HCT116 (cell line): Measurements from ENCODE around the gene RAVER1. TPM values are rescaled to one million over a fixed set of nuclear protein-coding genes. Genes with fewer than 3 reads are reported as not detected.

Source experiments
- ATAC-seq: fragments of 200-7000 bp; cut with Tn5 transposase; 2 replicates; pipeline ENCODE4 v1.9.1; 2020; ENCODE audit warnings: mild to moderate bottlenecking, moderate library complexity
- BruUV-seq: library from RNA; stranded (reverse); fragments of 400-500 nt; replicated peaks from 2 replicates; lab custom pipeline; 2021; lab: Mats Ljungman, UMichigan
- CTCF ChIA-PET: fragments of 300-600 bp; sonication (Branson Sonifier 250); formaldehyde crosslinking; loops from one replicate; lab custom pipeline; 2021; ENCODE audit warnings: antibody characterized with exemption; lab: Charles Lee
- POLR2A ChIA-PET: fragments of 300-600, 350-600 bp; sonication (Branson Sonifier 250); formaldehyde crosslinking; loops from one replicate; lab custom pipeline; 2021; ENCODE audit warnings: antibody characterized with exemption; lab: Charles Lee
- RAD21 ChIA-PET, 2 experiments: fragments of 300-600 bp; sonication (Branson Sonifier 250); formaldehyde crosslinking; loops; one replicate each; lab custom pipeline; 2023; ENCODE audit warnings: low total read pairs in 2 of 2; ENCODE audit not compliant: uncharacterized antibody in 2 of 2, unreplicated experiment in 2 of 2, low non-redundant PET in 1 of 2; lab: Charles Lee
- DNase-seq: peaks from one replicate; pipeline ENCODE4 v3.0.0-alpha.2; 2010; ENCODE audit warnings: low read depth, low spot score
- H2AFZ ChIP-seq: fragments of 200-600 bp; shearing (Covaris generic), sonication (generic); 2 replicates; pipeline ENCODE4 v1.6.1; 2017; ENCODE audit warnings: low read depth, mixed run types, mixed read lengths, antibody characterized with exemption, low read length; ENCODE audit not compliant: poor library complexity, severe bottlenecking
- H3K27ac ChIP-seq: 2 replicates; pipeline ENCODE4 v1.5.1; 2012; ENCODE audit warnings: low read depth, low read length
- H3K27me3 ChIP-seq: fragments of 200-600 bp; sonication (generic); 2 replicates; pipeline ENCODE4 v1.6.1; 2016; ENCODE audit warnings: mixed run types, low read length, mixed read lengths; ENCODE audit not compliant: insufficient read depth
- H3K36me3 ChIP-seq, 2 experiments: fragments of 200-500 bp in 1 of 2; fragments of 200-600 bp in 1 of 2; sonication (Bioruptor generic) in 1 of 2; sonication (generic) in 1 of 2; 2 replicates each; pipeline versions ENCODE4 v1.5.1 to v1.6.1; 2014 to 2016; ENCODE audit warnings: low read length in 2 of 2, inconsistent platforms in 1 of 2, mixed read lengths in 1 of 2, mixed run types in 1 of 2; ENCODE audit not compliant: insufficient read depth in 2 of 2, control insufficient read depth in 1 of 2
- H3K4me1 ChIP-seq, 2 experiments: fragments of 200-600 bp in 1 of 2; sonication (generic) in 1 of 2; 2 replicates each; pipeline versions ENCODE4 v1.5.1 to v1.6.1; 2012 to 2017; ENCODE audit warnings: low read length in 2 of 2, inconsistent platforms in 1 of 2, mild to moderate bottlenecking in 1 of 2, mixed read lengths in 1 of 2, mixed run types in 1 of 2, moderate library complexity in 1 of 2; ENCODE audit not compliant: insufficient read depth in 2 of 2, control insufficient read depth in 1 of 2
- H3K4me2 ChIP-seq: fragments of 200-600 bp; sonication (generic); 2 replicates; pipeline ENCODE4 v1.6.1; 2017; ENCODE audit warnings: mixed run types, low read length, mixed read lengths
- H3K4me3 ChIP-seq, 2 experiments: fragments of 200-600 bp in 1 of 2; sonication (generic) in 1 of 2; replicated peaks in 1 of 2; 2 replicates each; pipeline ENCODE4 v1.5.1; 2011 to 2016; ENCODE audit warnings: low read length in 2 of 2, control low read depth in 1 of 2, low read depth in 1 of 2, mild to moderate bottlenecking in 1 of 2, mixed read lengths in 1 of 2, mixed run types in 1 of 2
- H3K79me2 ChIP-seq: fragments of 200-600 bp; sonication (generic); 2 replicates; pipeline ENCODE4 v1.6.1; 2017; ENCODE audit warnings: mild to moderate bottlenecking, mixed run types, low read length, moderate library complexity, mixed read lengths; ENCODE audit not compliant: insufficient read depth
- H3K9ac ChIP-seq: fragments of 200-600 bp; sonication (generic); 2 replicates; pipeline ENCODE4 v1.6.1; 2016; ENCODE audit warnings: low read length, mixed read lengths
- H3K9me2 ChIP-seq: fragments of 200-600 bp; sonication (generic), shearing (Covaris generic); 2 replicates; pipeline ENCODE4 v1.6.1; 2017; ENCODE audit warnings: mixed run types, mild to moderate bottlenecking, moderate library complexity; ENCODE audit not compliant: insufficient read depth
- H3K9me3 ChIP-seq, 2 experiments: fragments of 200-500 bp in 1 of 2; fragments of 200-600 bp in 1 of 2; sonication (Bioruptor generic) in 1 of 2; sonication (generic) in 1 of 2; 2 replicates each; pipeline ENCODE4 v1.6.1; 2014 to 2017; ENCODE audit warnings: low read length in 2 of 2, mixed read lengths in 2 of 2, inconsistent platforms in 1 of 2, low read depth in 1 of 2, mild to moderate bottlenecking in 1 of 2, mixed run types in 1 of 2, moderate library complexity in 1 of 2; ENCODE audit not compliant: control insufficient read depth in 1 of 2, insufficient read depth in 1 of 2
- H4K20me1 ChIP-seq: fragments of 200-600 bp; sonication (generic), shearing (Covaris generic); 2 replicates; pipeline ENCODE4 v1.6.1; 2017; ENCODE audit warnings: mixed run types, mild to moderate bottlenecking, moderate library complexity; ENCODE audit not compliant: insufficient read depth
- CEBPB ChIP-seq: IDR thresholded peaks from 2 replicates; pipeline ENCODE4 v1.6.1; 2012; ENCODE audit warnings: low read depth
- MAX ChIP-seq: IDR thresholded peaks from 2 replicates; pipeline ENCODE4 v1.6.1; 2012
- REST ChIP-seq: IDR thresholded peaks from 2 replicates; pipeline ENCODE4 v1.6.1; 2012; ENCODE audit warnings: low read depth
- SIN3A ChIP-seq: IDR thresholded peaks from 2 replicates; pipeline ENCODE4 v1.6.1; 2012; ENCODE audit warnings: low read depth
- SP1 ChIP-seq: IDR thresholded peaks from 2 replicates; pipeline ENCODE4 v1.6.1; 2012; ENCODE audit warnings: low read depth
- TCF7L2 ChIP-seq: IDR thresholded peaks from 2 replicates; pipeline ENCODE4 v1.7.0; 2011; ENCODE audit warnings: borderline replicate concordance, inconsistent platforms; ENCODE audit not compliant: insufficient read depth, insufficient read length; ENCODE audit errors: extremely low read depth
- YY1 ChIP-seq: IDR thresholded peaks from 2 replicates; pipeline ENCODE4 v1.6.1; 2011; ENCODE audit warnings: low read length, low read depth, moderate library complexity, mild to moderate bottlenecking; ENCODE audit not compliant: insufficient replicate concordance; ENCODE audit errors: extremely low read depth
- ZFX ChIP-seq: fragments of 450-650 bp; IDR thresholded peaks from 2 replicates; pipeline ENCODE4 v1.6.1; 2017
- ZNF274 ChIP-seq: fragments of 200-500 bp; sonication (Bioruptor generic); IDR thresholded peaks from 2 replicates; pipeline ENCODE4 v1.6.1; 2014; ENCODE audit warnings: mild to moderate bottlenecking, low read depth, low read length, inconsistent platforms
- intact Hi-C: fragments of 100-400 bp; cut with micrococcal nuclease; formaldehyde crosslinking; loops from 2 replicates; pipeline ENCODE4 v1.10.0; 2022
- total RNA-seq: library from RNA; stranded (reverse); gene quantifications from one replicate; pipeline ENCODE4 v1.2.1, GENCODE V29; 2021; ENCODE audit not compliant: unreplicated experiment
- TF ChIP-seq, protein P1 (sequence below): IDR thresholded peaks from 2 replicates; pipeline ENCODE4 v1.6.1; 2011; ENCODE audit warnings: mild to moderate bottlenecking, low read length, moderate library complexity; ENCODE audit not compliant: insufficient replicate concordance; ENCODE audit errors: extremely low read depth

RAVER1 gene
- total RNA-seq, 1 experiment from 2014 or later, result 71.0 TPM

DNA sequence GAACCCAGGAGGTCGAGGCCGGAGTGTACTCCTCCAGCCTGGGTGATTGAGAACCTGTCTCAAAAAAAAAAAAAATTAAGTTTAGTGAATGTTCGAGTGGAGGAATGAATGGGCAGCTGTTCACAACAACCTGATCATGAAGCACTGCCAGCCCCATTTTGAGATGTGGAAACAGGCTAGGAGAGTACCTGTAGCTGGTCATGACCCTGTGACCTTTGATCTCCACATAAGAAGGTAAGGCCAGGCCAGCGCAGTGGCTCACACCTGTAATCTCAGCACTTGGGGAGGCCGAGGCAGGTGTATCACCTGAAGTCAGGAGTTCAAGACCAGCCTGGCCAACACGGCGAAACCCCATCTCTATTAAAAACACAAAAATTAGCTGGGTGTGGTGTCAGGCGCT lies 7.6 kb downstream of the RAVER1 start (continued):
- TF ChIP-seq, protein P1, sequence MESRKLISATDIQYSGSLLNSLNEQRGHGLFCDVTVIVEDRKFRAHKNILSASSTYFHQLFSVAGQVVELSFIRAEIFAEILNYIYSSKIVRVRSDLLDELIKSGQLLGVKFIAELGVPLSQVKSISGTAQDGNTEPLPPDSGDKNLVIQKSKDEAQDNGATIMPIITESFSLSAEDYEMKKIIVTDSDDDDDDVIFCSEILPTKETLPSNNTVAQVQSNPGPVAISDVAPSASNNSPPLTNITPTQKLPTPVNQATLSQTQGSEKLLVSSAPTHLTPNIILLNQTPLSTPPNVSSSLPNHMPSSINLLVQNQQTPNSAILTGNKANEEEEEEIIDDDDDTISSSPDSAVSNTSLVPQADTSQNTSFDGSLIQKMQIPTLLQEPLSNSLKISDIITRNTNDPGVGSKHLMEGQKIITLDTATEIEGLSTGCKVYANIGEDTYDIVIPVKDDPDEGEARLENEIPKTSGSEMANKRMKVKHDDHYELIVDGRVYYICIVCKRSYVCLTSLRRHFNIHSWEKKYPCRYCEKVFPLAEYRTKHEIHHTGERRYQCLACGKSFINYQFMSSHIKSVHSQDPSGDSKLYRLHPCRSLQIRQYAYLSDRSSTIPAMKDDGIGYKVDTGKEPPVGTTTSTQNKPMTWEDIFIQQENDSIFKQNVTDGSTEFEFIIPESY, result no peak
- TF ChIP-seq CEBPB (no peak), REST (no peak)

GRCh38 chr19:10321874-10322835 lies 11.2 kb downstream of the RAVER1 start:
- no peaks in the 10 kb centered on the region for H3K4me1 ChIP-seq
- no peak for ATAC-seq
- ChIA-PET RAD21 (no interaction called here), POLR2A (no interaction called here), CTCF (no interaction called here)
- intact Hi-C loops, result no loop called here
- no peak overlapping the region for H2AFZ ChIP-seq
- no peaks in the 10 kb centered on the region for H3K9me3 ChIP-seq
- no peak overlapping the region for H3K9ac ChIP-seq
- no peaks in the 10 kb centered on the region for H3K27me3 ChIP-seq
- peaks cover 23 to 30% of the 10 kb centered on the region in 2 experiments; a peak in 3 of 4 replicates for H3K36me3 ChIP-seq
- no peaks in the 10 kb centered on the region for H4K20me1 ChIP-seq
- no peak for DNase-seq
- TF ChIP-seq SIN3A (no peak), MAX (no peak), ZNF274 (no peak), ZFX (no peak), TCF7L2 (no peak), YY1 (no peak), SP1 (no peak)
- TF ChIP-seq, protein P1, result no peak
- no peak overlapping the region for H3K4me2 ChIP-seq
- no peaks in the 10 kb centered on the region; the same call in 1 of the 2 replicates for H3K79me2 ChIP-seq
- H3K9me2 ChIP-seq, result no peaks in the 10 kb centered on the region
- BruUV-seq, result no TSS peak
- no peak overlapping the region for H3K4me3 ChIP-seq
- H3K27ac ChIP-seq, result no peak overlapping the region
